T-helper 2 cell (primary cell): ENCODE results near the gene PDZD7.

Experiments
- DNase-seq, 5 experiments: peaks; one replicate each; pipeline versions ENCODE4 v3.0.0 to v3.0.0-alpha.2; 2012 to 2022

The PDZD7 gene

DNA sequence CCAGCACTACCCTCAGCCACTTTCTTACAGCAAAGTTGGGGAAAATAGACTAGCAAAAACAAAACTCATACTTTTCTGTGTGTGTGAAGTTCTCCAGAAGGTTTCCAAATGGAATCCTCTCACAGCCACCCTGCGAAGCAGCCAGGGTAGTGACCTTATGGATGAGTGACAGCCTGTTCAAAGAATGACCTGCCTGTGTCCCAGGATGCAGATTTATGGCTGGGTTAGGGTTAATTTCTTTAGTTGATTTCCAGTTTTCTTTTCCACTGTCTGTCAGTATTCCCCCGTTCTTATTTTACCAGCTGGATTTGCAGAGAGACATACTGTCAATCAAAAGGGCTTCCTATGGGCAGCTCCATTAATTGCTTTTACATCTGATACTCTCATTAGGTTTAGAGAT lies 64.0 kb downstream of the PDZD7 start:
- no peak for DNase-seq

DNA sequence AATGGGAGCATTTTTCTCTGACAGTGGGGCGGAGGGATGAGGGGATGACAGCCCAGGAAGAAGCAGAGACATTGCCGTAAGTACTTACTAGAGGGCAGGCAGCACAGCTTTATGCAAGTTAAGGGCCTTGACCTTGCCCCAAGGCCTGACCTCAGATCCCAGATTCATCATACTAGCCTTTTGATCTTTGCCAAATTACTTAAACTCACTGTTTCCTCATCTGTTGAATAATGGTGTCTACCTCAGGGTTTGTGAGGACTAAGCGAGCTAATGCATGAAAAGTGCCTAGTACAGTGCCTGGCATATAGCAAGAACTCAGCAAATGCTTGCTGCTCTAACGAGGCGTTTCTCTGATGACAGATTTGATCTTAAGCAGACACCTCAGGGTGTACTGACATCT lies 65.1 kb downstream of the PDZD7 start:
- DNase-seq: no peak

DNA sequence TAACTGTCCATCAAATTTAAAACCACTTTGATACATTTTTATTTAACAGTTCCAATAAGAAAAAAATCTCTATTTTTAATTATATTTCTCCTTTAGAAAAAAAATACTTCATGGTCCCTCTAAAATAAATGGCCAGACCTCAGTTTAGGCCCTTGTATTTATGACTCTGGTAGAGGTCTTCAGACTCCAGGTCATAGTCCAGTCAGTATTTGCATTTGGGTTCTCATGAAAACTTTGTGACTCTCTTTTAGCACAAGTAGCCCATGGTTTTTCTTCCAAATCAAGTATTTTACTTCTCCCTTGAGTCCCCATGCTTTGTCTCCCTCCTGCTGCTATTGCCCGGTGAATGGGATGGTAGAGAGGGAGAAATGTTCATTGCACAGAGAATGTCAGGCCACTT lies 67.1 kb downstream of the PDZD7 start:
- DNase-seq: no peak

DNA sequence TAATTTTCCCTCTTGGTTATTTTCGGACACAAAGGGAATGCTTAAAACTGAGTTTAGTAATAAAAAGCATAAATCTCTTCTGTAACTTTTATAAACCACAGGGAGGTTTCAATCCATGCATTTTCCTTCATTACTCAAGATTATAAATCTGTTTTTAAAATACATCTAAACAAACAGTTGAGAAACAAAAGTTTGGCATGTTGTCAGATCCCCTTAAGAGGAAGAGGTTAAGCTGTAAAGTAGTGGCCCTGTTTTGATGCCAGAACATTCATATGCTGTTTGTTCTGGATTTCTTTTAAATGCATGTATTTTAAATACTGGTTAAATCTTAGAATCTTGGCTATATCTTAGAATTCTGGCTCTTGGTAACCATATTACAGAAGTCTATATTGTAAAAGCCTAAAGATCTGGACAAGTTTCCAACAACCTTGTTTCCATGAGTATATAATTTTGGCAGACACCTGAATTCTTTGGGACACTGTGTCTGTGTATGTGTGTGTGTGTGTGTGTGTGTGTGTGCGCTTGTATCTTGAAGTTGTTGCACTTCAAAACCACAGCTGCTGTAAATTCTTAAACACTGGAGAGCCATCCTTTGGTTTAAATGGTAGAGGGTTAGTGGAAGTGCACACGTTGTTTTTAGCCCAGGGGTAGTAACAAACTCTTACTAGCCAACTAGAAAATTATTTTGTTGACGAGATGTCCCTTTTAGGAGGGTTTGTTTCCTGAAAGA lies 68.4 kb downstream of the PDZD7 start:
- no peak for DNase-seq

DNA sequence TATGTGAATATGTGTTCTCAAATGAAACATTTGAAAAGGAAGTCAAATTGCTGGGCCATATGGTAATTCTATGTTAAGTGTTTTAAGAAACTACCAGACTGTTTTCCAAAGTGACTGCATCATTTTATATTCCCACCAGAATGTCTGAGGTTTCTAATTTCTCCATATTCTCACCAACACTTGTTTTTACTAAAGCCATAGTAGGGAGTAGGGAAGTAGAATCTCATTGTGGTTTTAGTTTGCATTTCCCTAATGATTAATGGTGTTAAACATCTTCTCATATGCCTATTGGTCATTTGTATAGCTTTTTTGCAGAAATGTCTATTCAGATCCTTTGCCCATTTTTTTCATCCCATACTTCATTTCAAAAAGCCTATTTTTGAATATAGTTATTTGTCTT lies 70.7 kb downstream of the PDZD7 start:
- no peak for DNase-seq
